Testis (tissue), 2 donors: Measurements from ENCODE around the gene CTDNEP1.

Experiments
- CTCF ChIP-seq, 3 experiments: fragments of 450-650 bp in 2 of 3; fragments of 200-600 bp in 1 of 3; sonication (generic) in 1 of 3; IDR thresholded peaks; one replicate each; pipeline ENCODE4 v1.5.1; 2016 to 2019; ENCODE audit warnings: antibody characterized with exemption in 3 of 3, mild to moderate bottlenecking in 2 of 3, moderate library complexity in 1 of 3
- POLR2A ChIP-seq: fragments of 450-650 bp; IDR thresholded peaks from one replicate; pipeline ENCODE4 v1.6.1; 2017; ENCODE audit warnings: antibody characterized with exemption, mild to moderate bottlenecking, moderate library complexity

GRCh38 chr17:7280519-7281073 is 29.1 kb upstream of the CTDNEP1 start:
- peak; percentile 76 to 98 (median 82) for TF ChIP-seq CTCF (IDR thresholded peaks at IDR 0.05)
- TF ChIP-seq POLR2A, result no peak
